HG03439 (cell line): Measurements from ENCODE around the gene MYEOV.

Experiments
- ATAC-seq: cut with Tn5 transposase; IDR thresholded peaks from one replicate; pipeline ENCODE4 v1.9.1; 2021; ENCODE audit warnings: mild to moderate bottlenecking, moderate library complexity; ENCODE audit not compliant: unreplicated experiment

Gene MYEOV

DNA sequence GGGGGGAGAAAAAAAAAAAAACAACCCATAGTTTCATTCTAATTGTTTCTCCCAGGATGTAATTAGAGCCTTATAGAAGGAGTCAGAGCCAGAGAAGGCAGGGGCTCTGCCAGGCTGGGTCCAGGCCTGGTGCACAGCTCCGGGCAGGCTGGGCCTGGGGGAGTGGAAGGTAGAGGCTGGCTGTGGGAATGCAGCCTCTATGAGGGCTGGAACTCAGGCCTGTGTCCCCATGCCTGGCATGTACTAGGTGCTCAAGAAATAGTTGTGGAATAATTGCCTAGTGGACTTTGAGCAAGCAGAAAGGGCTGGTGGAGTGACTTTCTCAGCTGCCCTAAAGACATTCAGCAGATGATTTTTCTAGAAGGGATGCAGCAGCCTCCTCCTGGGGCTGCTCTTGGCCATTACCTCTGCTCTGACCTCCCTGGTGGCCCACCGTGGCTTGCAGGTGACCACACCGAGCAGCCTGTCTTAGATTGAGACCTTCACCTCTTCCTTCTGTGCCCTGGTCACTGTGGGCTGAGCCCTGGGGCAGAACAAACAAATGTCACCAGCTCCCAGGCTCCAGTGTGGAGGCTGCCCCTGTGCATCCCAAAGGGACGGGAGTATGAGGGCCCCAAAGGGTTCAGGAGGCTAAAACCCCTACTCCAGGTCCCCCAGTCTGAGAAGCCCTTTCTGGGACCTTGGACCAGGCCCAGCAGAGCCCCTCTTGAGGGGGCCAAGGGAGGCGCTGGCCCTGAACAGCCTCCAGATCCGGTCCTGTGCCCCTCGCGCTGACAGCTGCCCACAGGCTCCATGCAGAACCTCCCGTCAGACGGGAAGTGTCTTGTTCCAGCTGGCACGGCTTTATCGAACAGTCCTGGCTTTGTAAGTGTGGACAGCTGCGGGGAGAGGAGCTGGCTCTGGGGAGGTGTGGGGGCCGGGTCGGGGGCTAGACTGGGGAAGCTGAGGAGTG is 18.8 kb downstream of the MYEOV start:
- ATAC-seq = no peak

- ATAC-seq = no peak
Measured at GRCh38 chr11:69313992-69314391, 20.0 kb downstream of the MYEOV start.

DNA sequence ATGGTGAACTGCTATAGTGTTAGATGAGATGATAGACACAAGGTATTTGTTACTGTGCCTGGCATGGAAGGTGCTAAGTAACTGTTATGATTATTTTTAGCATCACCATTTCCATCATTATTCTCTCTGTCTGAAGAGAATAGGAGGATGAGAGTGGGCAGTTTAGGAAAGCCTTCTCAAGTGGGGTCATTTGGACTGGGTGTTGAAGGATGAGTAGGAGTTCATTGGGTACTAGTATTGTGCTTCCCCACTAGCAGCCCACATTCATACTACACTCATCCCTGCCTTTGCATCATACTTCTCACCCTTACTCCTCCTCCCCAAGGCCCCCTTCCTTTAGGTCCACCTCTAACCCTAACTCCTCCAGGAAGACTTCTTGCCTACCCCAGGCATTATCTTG is 20.6 kb downstream of the MYEOV start:
- ATAC-seq = no peak

- ATAC-seq = no peak
Measured at GRCh38 chr11:69316956-69317355, 23.0 kb downstream of the MYEOV start.

- ATAC-seq = no peak
Measured at GRCh38 chr11:69317401-69318092, 23.6 kb downstream of the MYEOV start.

GRCh38 chr11:69318093-69318420 is 24.1 kb downstream of the MYEOV start:
- ATAC-seq = no peak

DNA sequence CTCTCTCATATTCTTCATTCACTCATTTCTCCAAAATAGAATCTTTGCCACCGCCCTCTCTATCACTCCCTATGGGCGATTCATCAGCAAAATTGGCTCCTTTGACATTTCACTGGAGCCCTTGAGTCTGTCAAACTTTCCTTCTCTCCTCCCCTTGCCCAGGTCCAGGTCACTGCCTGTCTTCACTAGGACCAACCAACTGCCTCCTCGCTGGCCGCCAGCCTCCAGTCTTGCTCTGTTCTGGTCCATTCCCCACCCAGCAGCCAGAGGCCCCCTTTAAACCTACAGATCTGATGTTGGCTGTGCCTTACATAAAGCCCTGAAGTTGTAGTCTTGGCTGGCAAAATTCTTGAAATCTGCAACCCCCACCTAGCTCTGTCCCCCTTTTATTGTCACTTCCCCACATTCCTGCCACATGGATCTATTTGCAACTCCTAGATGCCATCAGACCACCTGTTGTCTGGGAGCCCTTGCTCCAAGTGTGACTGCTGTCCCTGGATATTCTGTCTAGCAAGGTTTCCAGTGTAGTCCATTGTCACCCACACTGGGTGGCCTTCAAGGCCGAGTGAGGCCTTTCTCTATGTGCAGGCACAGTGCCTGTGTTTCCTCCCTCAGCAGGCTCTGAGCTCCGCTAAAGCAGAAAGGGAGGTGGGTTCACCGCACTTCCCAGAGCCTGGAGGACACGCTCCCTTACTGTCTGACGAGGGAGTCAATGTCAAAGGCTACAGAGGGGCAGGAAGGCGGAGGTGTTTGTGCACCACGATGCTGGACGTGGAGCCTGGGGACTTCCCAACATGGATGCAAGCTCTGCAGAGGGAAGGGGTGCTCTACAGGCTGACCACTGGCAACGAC is 25.5 kb downstream of the MYEOV start:
- no peak for ATAC-seq

GRCh38 chr11:69320326-69320725 is 26.4 kb downstream of the MYEOV start:
- no peak for ATAC-seq

- ATAC-seq = no peak
Measured at GRCh38 chr11:69320756-69321741, 27.1 kb downstream of the MYEOV start.

GRCh38 chr11:69321877-69322361 is 28.0 kb downstream of the MYEOV start:
- no peak for ATAC-seq

DNA sequence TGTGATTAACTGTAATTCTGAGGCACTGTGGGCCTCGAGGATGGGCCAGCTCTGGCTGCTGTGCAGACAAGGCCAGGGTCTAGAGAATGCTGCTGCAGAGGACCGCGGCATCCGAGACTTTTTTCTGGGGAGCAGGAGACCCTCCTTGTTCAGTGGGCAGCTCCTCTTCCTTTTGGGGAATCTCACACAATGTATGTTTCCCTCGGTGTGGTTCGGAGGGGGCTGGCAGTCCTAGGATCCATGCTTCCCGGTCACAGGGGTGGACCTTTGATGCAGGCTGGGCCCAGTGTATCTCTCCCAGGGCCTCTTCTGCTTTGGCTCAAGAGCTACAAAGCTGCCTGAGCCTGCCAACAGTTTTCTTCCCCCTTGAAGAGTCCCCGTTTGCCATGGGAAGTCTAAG is 31.5 kb downstream of the MYEOV start:
- no peak for ATAC-seq

- ATAC-seq = no peak
Measured at GRCh38 chr11:69326622-69327219, 32.8 kb downstream of the MYEOV start.

GRCh38 chr11:69327741-69328191 is 33.8 kb downstream of the MYEOV start:
- no peak for ATAC-seq

DNA sequence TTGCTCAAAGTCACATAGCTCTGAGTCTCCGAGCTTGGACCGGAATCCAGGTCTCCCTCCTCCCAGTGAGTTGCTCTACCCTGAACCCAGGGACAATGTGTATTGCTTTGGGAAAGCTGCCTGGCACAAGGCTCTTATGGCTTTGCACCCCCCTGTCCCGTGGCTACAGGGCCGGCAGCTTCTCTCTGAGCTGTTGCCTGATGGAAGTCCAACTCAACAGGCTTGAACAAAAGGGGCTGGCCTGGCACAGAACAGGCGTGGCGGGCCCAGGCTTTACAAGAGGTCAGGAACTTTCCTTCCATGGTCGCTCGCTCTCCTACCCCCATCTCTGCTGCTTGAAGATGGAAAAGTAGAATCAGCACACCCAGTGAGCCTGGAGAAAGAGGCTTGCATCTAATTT is 34.3 kb downstream of the MYEOV start:
- no peak for ATAC-seq

DNA sequence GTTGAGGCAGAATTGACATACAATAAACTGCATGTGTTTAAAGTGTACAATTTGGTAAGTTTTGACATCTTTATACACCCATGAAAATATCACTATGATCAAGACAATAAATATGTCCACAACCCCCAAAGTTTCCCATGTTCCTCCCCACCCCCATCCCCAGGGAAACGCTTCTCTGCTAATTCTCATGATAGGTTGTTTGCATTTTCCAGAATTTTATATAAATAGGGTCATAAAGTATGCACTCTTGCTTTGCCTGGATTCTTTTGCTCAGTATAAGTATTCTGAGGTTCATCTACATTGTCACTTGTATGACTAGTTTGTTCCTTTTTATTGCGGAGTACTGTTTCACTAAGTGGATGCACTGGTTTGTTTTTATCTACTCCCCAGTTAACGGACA is 35.6 kb downstream of the MYEOV start:
- no peak for ATAC-seq

GRCh38 chr11:69330330-69330729 is 36.4 kb downstream of the MYEOV start:
- no peak for ATAC-seq

- ATAC-seq = no peak
Measured at GRCh38 chr11:69333149-69333710, 39.3 kb downstream of the MYEOV start.

DNA sequence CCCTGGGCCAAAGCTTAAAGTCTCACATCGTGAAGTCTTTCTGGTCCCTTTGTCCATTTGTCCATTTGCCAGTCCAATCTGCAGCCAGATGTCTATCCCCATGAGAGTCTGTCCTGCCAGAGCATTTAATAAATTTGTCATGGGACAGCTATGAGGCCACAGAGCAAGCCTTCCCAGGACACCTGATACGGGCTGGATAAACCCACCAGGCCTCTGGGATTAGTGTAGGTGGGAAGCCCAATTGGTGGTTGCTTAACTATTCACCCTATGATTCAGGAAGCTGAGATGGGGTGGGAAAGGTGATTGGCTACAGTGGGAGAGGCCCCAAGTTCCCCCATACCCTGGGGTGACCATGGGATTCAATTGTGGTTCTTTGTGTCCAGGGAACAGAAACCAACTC is 39.9 kb downstream of the MYEOV start:
- no peak for ATAC-seq
